HepG2 (cell line): Measurements from ENCODE around the gene WBP1. TPM values are rescaled to one million over a fixed set of nuclear protein-coding genes. Genes with fewer than 3 reads are reported as not detected.

Experiments
- CEBPB ChIP-seq: IDR thresholded peaks from 2 replicates; pipeline ENCODE4 v1.6.1; 2011; ENCODE audit warnings: low read depth, low read length, improper control_type of control experiment, borderline replicate concordance
- DPF2 ChIP-seq: sonication (generic); formaldehyde crosslinking; IDR thresholded peaks from 2 replicates; pipeline ENCODE4 v1.4.0; 2020; ENCODE audit warnings: mild to moderate bottlenecking, low read depth, missing genetic modification reagents, borderline replicate concordance
- ETV6 ChIP-seq: sonication (generic); formaldehyde crosslinking; conservative IDR thresholded peaks from 2 replicates; pipeline ENCODE4 v1.4.0; 2020; ENCODE audit warnings: missing genetic modification reagents
- FOXJ3 ChIP-seq: sonication (generic); formaldehyde crosslinking; IDR thresholded peaks from 2 replicates; pipeline ENCODE4 v1.4.0; 2020; ENCODE audit warnings: missing genetic modification reagents, mild to moderate bottlenecking, borderline replicate concordance
- HDAC6 ChIP-seq: fragments of 200-600 bp; sonication (generic); IDR thresholded peaks from 2 replicates; pipeline ENCODE4 v1.7.0; 2017; ENCODE audit warnings: mild to moderate bottlenecking, antibody characterized with exemption, low read length, low read depth
- HNRNPH1 ChIP-seq: fragments of 200-400 bp; formaldehyde crosslinking; optimal IDR thresholded peaks from 2 replicates; pipeline ENCODE3; 2017; ENCODE audit warnings: mild to moderate bottlenecking, low read depth, low read length
- KDM3A ChIP-seq: IDR thresholded peaks from 2 replicates; pipeline ENCODE4 v1.6.1; 2018; ENCODE audit warnings: low read depth, missing compliant biosample characterization
- MIER2 ChIP-seq: IDR thresholded peaks from 2 replicates; pipeline ENCODE4 v1.6.1; 2016; ENCODE audit warnings: missing biosample characterization, missing genetic modification reagents
- MTF1 ChIP-seq: sonication (generic); formaldehyde crosslinking; IDR thresholded peaks from 2 replicates; pipeline ENCODE4 v1.5.0; 2020; ENCODE audit warnings: missing genetic modification reagents
- MXD4 ChIP-seq: IDR thresholded peaks from 2 replicates; pipeline ENCODE4 v1.6.1; 2016; ENCODE audit warnings: mild to moderate bottlenecking, missing biosample characterization, missing genetic modification reagents
- MYNN ChIP-seq: sonication (generic); formaldehyde crosslinking; IDR thresholded peaks from 2 replicates; pipeline ENCODE4 v1.4.0; 2020; ENCODE audit warnings: mild to moderate bottlenecking, low read depth, missing genetic modification reagents
- NKX3-1 ChIP-seq: sonication (generic); formaldehyde crosslinking; IDR thresholded peaks from 2 replicates; pipeline ENCODE4 v1.5.0; 2020; ENCODE audit warnings: missing genetic modification reagents
- NRL ChIP-seq: sonication (generic); formaldehyde crosslinking; IDR thresholded peaks from 2 replicates; pipeline ENCODE4 v1.5.0; 2020; ENCODE audit warnings: missing genetic modification reagents, mild to moderate bottlenecking, moderate library complexity, borderline replicate concordance
- RORA ChIP-seq: sonication (generic); formaldehyde crosslinking; IDR thresholded peaks from 2 replicates; pipeline ENCODE4 v1.5.0; 2020; ENCODE audit warnings: mild to moderate bottlenecking, missing genetic modification reagents, moderate library complexity
- SOX6 ChIP-seq, 2 experiments: fragments of 450-650 bp in 1 of 2; sonication (generic) in 1 of 2; formaldehyde crosslinking in 1 of 2; IDR thresholded peaks; 2 replicates each; pipeline versions ENCODE4 v1.4.0 to v1.6.1; 2017 to 2020; ENCODE audit warnings: antibody characterized with exemption in 1 of 2, mild to moderate bottlenecking in 1 of 2, missing genetic modification reagents in 1 of 2
- TBX2 ChIP-seq: sonication (generic); formaldehyde crosslinking; IDR thresholded peaks from 2 replicates; pipeline ENCODE4 v1.5.0; 2020; ENCODE audit warnings: missing genetic modification reagents, mild to moderate bottlenecking, borderline replicate concordance
- TBX3 ChIP-seq: fragments of 450-650 bp; IDR thresholded peaks from 2 replicates; pipeline ENCODE4 v1.6.1; 2017; ENCODE audit warnings: antibody characterized with exemption, mild to moderate bottlenecking, inconsistent platforms, borderline replicate concordance
- TRIM22 ChIP-seq: fragments of 450-650 bp; IDR thresholded peaks from 2 replicates; pipeline ENCODE4 v1.6.1; 2017
- ZFP41 ChIP-seq: sonication (generic); formaldehyde crosslinking; IDR thresholded peaks from 2 replicates; pipeline ENCODE4 v1.4.0; 2020; ENCODE audit warnings: mild to moderate bottlenecking, missing genetic modification reagents, borderline replicate concordance
- ZNF280D ChIP-seq: sonication (generic); formaldehyde crosslinking; IDR thresholded peaks from 2 replicates; pipeline ENCODE4 v1.5.1; 2020; ENCODE audit warnings: mild to moderate bottlenecking, missing genetic modification reagents
- ZSCAN5A ChIP-seq: sonication (generic); formaldehyde crosslinking; IDR thresholded peaks from 2 replicates; pipeline ENCODE4 v1.8.0; 2022; ENCODE audit warnings: mild to moderate bottlenecking, missing genetic modification reagents, borderline replicate concordance
- polyA plus RNA-seq, 8 experiments: library from polyadenylated mRNA; depleted of rRNA in 3 of 8; stranded (reverse) in 7 of 8; unstranded in 1 of 8; fragments of >200 nt; fragmentation: Illumina TruSeq in 4 of 8; extraction: Trizol in 4 of 8; gene quantifications; 2 replicates each; pipeline versions ENCODE4 v1.2.1 to v1.2.3, GENCODE V29; 2011 to 2016; ENCODE audit warnings: low read depth in 4 of 8, missing spikeins in 1 of 8, mixed read lengths in 1 of 8; ENCODE audit not compliant: insufficient read depth in 1 of 8
- total RNA-seq, 5 experiments: library from RNA; depleted of rRNA; stranded (reverse); fragments of >200 nt; fragmentation: Illumina TruSeq; extraction: Trizol; gene quantifications; 2 replicates each; pipeline ENCODE4 v1.2.3, GENCODE V29; 2016; ENCODE audit warnings: low read depth in 1 of 5
- TF ChIP-seq, protein P1 (sequence below): sonication (generic); formaldehyde crosslinking; IDR thresholded peaks from 2 replicates; pipeline ENCODE4 v1.5.1; 2020; ENCODE audit warnings: missing genetic modification reagents, mild to moderate bottlenecking, borderline replicate concordance

The WBP1 gene
- total and polyA plus RNA-seq, 2 of the 13 experiments (the other 11 are each of a cell fraction or from before 2014, with no cell fraction given): 38.8 to 85.7 TPM

DNA sequence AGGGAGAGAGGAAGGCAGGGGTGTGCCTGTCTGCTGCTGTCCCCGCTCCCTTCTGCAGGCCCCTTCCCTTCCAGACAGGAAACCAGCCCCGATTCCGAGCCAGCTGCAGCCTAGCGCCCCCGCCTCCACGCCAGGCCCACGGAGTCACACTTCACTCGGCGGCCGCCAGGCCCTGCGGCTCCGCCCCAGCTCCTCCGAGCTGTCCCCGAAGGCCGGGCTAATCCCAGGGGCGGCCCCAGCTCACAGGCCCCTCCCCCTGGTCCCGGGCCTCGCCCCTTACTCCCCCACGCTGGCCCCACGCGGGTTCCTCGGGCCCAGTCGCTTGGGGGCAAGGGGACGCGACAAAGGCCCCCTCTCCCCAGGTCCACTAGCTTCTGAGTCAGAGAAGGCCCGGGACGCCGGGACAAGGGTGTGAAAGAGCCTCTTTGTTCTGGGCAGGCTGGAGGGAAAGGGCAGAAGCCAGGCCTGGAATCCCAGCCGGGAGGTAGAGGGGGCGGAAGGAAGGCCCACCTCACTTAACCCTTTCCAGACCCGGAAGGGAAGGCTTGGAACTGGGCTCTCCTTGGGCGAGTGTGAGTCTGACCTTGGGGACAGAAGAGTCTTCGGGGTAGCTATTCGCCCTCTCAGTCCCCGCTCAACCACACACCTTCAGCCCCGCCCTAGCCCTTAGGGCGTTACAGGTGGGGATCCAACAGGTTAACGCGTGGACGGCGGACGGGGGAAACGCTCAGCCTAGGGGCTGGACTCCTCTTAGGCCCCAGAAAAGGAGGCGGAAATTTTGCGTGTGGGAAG is 17.7 kb upstream of the WBP1 start (continued):
- TF ChIP-seq, protein P1, sequence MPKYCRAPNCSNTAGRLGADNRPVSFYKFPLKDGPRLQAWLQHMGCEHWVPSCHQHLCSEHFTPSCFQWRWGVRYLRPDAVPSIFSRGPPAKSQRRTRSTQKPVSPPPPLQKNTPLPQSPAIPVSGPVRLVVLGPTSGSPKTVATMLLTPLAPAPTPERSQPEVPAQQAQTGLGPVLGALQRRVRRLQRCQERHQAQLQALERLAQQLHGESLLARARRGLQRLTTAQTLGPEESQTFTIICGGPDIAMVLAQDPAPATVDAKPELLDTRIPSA (CRISPR knock-in tag): 0 out of 2 replicates have a peak, but pooled peaks have one; percentile 59
- TF ChIP-seq ZNF280D (CRISPR knock-in tag): peak; percentile 87
- TF ChIP-seq MIER2 (CRISPR knock-in tag): peak; percentile 52
- TF ChIP-seq NRL (CRISPR knock-in tag): peak; percentile 78
- no peak; the same call in 1 of the 2 replicates for TF ChIP-seq ZFP41
- peak; percentile 69 for TF ChIP-seq ETV6
- TF ChIP-seq SOX6 (IDR thresholded peaks at IDR 0.05): no peak
- TF ChIP-seq SOX6 (CRISPR knock-in tag; IDR thresholded peaks at IDR 0.05): peak; percentile 89
- TF ChIP-seq MTF1 (CRISPR knock-in tag): no peak
- TF ChIP-seq DPF2: peak; percentile 69; the same call in 1 of the 2 replicates
- peak; percentile 90 for TF ChIP-seq TBX2 (CRISPR knock-in tag)
- TF ChIP-seq RORA (CRISPR knock-in tag): no peak
- peak; percentile 89 for TF ChIP-seq NKX3-1 (CRISPR knock-in tag)
- TF ChIP-seq CEBPB: no peak
- TF ChIP-seq FOXJ3: peak; percentile 60; the same call in 1 of the 2 replicates
- TF ChIP-seq HNRNPH1: no peak
- TF ChIP-seq TRIM22: no peak
- peak; percentile 31; the same call in 1 of the 2 replicates for TF ChIP-seq MYNN (CRISPR knock-in tag)
- peak; percentile 46; the same call in 1 of the 2 replicates for TF ChIP-seq ZSCAN5A (CRISPR knock-in tag)
- TF ChIP-seq MXD4 (CRISPR knock-in tag): peak; percentile 85; the same call in 1 of the 2 replicates
- peak; percentile 61; the same call in 1 of the 2 replicates for TF ChIP-seq TBX3
- no peak for TF ChIP-seq HDAC6
- peak; percentile 88 for TF ChIP-seq KDM3A (CRISPR knock-in tag)
